Suprapubic skin (tissue), 3 donors: ENCODE data around the gene TSNAX.

ENCODE experiments used
- CTCF ChIP-seq, 2 donors: fragments of 200-600 bp in 1 of 2; fragments of 450-650 bp in 1 of 2; sonication (generic) in 1 of 2; IDR thresholded peaks; one replicate each; pipeline ENCODE4 v1.5.1; 2016 to 2019; ENCODE audit warnings: antibody characterized with exemption in 2 of 2, mild to moderate bottlenecking in 1 of 2, moderate library complexity in 1 of 2
- POLR2A ChIP-seq, 2 donors: fragments of 450-650 bp; IDR thresholded peaks; one replicate each; pipeline ENCODE4 v1.6.1; 2017; ENCODE audit warnings: antibody characterized with exemption in 2 of 2, mild to moderate bottlenecking in 2 of 2, moderate library complexity in 2 of 2

DNA sequence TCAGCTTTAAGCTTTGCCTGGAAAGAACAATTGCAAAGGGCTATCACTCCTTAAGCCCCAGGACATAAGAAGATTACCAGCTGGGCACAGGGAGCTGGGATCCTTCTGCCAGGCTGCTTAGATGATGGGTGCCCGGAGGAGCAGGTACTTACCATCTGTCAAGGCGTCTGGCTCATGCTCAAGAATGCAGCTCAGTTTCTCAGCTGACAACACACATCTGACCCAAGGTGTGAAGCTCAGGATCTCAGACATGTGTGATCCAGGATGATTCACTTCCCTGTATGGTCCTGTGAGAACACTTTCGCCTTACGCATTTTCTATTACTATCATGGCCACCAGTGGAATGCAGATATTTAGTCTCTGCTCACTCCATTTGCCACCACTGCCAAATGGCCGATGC lies 83.4 kb downstream of the TSNAX start:
- TF ChIP-seq CTCF (IDR thresholded peaks at IDR 0.05), result no peak
- TF ChIP-seq POLR2A (IDR thresholded peaks at IDR 0.05), result no peak
